Measurements from ENCODE around the gene EDAR. TPM values are rescaled to one million over a fixed set of nuclear protein-coding genes. Genes with fewer than 3 reads are reported as not detected.

Gene EDAR
- total RNA-seq, 1 donor from 2014 or later = not detected

DNA sequence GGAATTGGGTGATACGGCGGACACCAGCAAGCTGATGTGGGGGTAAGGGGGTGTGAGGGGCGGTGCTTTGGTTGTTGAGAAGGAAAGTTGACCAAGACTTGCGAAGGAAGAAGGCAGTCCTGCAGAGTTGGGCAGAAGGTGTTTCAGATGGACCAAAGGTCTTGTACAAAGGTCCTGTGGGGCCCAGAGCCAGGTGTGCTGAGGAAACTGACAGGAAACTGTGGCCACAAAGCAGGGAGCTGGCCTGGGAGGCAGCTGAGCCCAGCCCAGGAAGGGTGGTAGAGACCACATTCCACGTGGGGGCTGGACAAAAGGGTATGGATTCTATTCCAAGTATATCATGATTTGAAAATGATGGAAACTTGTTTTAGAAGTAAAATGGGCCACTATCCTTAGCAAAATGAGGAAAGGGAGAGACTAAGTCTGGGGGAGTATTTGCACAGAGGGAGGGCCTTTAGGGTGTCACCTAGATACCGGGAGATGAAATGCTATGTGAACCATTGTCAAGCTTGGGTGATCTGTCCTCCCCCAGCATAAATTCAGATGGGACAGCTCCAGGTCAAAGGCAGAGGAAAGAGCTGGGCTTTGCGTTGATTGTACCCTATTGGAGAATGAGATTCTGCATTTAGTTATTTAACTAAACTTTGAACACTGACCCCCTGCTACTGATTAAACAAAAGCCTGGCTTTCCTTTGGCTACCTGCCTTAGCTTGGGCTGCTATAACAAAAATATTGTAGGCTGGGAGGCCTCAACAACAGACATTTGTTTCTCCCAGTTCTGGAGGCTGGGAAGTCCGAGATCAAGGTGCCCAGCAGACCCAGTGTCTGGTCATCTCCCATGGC is 4.3 kb upstream of the EDAR start:
- Mint-ChIP-seq H3K27me3 (peaks cover 5% of the 10 kb centered on the region), H3K27ac (no peak overlapping the region), H3K4me3 (no peak overlapping the region), H3K36me3 (ENCODE audit: low read depth) (no peaks in the 10 kb centered on the region), H3K4me1 (no peaks in the 10 kb centered on the region), H3K9me3 (no peaks in the 10 kb centered on the region)
- ChIA-PET CTCF (no interaction called here), POLR2A (no interaction called here)
- TF ChIP-seq, protein P1, sequence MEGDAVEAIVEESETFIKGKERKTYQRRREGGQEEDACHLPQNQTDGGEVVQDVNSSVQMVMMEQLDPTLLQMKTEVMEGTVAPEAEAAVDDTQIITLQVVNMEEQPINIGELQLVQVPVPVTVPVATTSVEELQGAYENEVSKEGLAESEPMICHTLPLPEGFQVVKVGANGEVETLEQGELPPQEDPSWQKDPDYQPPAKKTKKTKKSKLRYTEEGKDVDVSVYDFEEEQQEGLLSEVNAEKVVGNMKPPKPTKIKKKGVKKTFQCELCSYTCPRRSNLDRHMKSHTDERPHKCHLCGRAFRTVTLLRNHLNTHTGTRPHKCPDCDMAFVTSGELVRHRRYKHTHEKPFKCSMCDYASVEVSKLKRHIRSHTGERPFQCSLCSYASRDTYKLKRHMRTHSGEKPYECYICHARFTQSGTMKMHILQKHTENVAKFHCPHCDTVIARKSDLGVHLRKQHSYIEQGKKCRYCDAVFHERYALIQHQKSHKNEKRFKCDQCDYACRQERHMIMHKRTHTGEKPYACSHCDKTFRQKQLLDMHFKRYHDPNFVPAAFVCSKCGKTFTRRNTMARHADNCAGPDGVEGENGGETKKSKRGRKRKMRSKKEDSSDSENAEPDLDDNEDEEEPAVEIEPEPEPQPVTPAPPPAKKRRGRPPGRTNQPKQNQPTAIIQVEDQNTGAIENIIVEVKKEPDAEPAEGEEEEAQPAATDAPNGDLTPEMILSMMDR (IDR thresholded peaks at IDR 0.05) = no peak
- DNase-seq (no peak), ATAC-seq (ENCODE audit: low read depth) (no peak)
- intact Hi-C loops (cut with micrococcal nuclease) = no loop called here

DNA sequence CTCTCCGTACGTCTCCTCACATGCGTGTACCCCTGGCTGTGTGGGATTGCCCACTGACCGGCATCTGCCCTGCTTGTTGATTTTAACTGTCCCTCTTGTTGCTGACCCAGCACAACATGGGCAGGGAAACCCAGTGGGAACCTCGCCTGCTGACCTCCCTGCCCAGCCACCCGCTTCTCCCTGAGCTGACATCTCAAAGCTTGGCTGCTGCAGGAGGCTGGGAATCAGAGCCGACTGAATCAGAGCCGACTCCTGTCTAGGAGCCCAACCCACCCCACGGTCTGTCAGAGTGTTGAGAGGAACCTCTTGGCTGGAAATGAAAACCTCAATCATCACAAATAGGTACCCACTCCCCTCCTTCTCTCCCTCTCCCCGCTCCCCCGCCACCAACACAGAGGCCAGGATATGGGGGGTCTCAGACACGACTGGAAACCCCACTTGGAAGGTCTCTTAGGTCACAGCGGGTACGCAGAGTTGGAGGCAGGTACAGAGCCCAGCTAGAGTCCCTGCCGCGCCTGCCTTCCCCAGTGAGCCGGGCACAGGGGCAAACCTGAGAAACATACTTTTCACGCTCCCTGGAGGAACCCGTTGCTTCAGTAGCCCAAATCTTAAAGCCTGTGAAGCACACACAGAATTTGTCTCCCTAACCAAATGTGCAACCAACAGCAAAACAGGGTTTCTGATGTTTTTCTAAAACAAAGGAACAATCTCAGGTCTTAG is 784 bp downstream of the EDAR start:
- no peaks in the 10 kb centered on the region for H3K36me3 Mint-ChIP-seq (ENCODE audit: low read depth)
- no peaks in the 10 kb centered on the region for H3K9me3 Mint-ChIP-seq
- TF ChIP-seq, protein P1 (IDR thresholded peaks at IDR 0.05) = no peak
- peaks cover 11% of the 10 kb centered on the region for H3K27me3 Mint-ChIP-seq
- intact Hi-C loops (cut with micrococcal nuclease) = loop anchor here (10.0 kb wide), 1 partner anchor 293 kb away; no protein-coding TSS in a partner anchor
- H3K27ac Mint-ChIP-seq = no peak overlapping the region
- H3K4me1 Mint-ChIP-seq = no peaks in the 10 kb centered on the region
- ATAC-seq (ENCODE audit: low read depth) = no peak
- DNase-seq = no peak
- ChIA-PET POLR2A (no interaction called here), CTCF (no interaction called here)
- H3K4me3 Mint-ChIP-seq = no peak overlapping the region

DNA sequence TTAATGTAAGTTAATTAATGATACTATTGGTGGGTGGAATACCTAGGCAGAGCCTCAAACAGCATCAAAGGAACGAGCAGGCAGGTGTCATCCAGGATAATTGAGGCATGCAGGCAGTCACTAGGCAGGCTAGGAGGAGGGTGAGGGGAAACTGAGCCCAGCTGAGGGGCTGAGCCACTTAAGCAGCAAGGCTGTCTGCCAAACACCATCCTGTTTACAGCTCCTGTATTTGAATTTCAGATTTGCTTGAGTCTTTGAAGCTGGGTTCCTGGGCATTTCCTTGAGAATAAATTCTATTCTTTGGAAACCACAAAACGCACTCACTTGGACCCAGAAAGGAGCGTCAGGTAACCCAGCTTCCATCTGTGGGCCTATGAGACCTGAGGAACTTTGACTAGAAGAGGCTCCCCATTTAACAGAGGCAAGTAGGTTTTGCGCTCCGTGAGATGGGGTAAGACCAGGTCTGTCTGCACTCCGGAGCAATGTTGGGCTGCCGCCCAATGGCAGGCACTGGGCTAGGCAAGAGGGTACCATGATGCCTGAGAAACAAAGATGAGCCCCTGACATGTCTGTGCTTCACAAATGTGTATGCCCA is 2.0 kb downstream of the EDAR start:
- POLR2A ChIA-PET = no interaction called here
- CTCF ChIA-PET = no interaction called here
- intact Hi-C loops (cut with micrococcal nuclease) = loop anchor here (10.0 kb wide), 1 partner anchor 292 kb away; no protein-coding TSS in a partner anchor

DNA sequence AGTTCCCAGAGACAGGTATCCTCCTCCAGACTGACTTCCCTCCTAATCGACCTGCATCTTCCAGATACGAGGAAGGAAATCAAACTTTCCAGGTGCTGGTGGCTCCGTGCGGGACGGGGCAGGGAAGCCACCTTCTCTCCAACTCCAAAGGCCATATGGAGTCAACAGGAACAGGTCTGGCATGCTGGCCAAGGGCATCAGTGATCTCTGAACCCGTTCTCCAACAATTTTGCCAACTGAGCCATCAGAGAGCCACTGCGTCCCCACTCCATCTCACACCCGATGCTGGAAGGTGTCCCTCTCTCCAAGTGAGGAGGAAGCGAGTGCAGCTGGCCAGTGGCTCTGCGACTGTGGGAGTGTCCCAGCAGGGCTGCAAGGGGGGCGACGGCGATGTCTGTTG is 5.4 kb downstream of the EDAR start:
- TF ChIP-seq, protein P1 (IDR thresholded peaks at IDR 0.05) = no peak
- no peak for DNase-seq
- no peak for ATAC-seq (ENCODE audit: low read depth)
- Mint-ChIP-seq H3K4me3 (no peak overlapping the region), H3K27me3 (peaks cover 8% of the 10 kb centered on the region), H3K36me3 (ENCODE audit: low read depth) (no peaks in the 10 kb centered on the region), H3K27ac (no peak overlapping the region), H3K4me1 (no peaks in the 10 kb centered on the region), H3K9me3 (no peaks in the 10 kb centered on the region)
- intact Hi-C loops (cut with micrococcal nuclease) = loop anchor here (10.0 kb wide), 1 partner anchor 289 kb away; no protein-coding TSS in a partner anchor
- ChIA-PET POLR2A (no interaction called here), CTCF (no interaction called here)

More for the DNA sequence above, 2.0 kb downstream of the EDAR start:
- no peak for ATAC-seq (ENCODE audit: low read depth)
- TF ChIP-seq, protein P1 (IDR thresholded peaks at IDR 0.05) = no peak
- no peak for DNase-seq
- Mint-ChIP-seq H3K4me1 (no peaks in the 10 kb centered on the region), H3K27ac (no peak overlapping the region), H3K27me3 (peaks cover 10% of the 10 kb centered on the region), H3K4me3 (no peak overlapping the region), H3K9me3 (no peaks in the 10 kb centered on the region), H3K36me3 (ENCODE audit: low read depth) (no peaks in the 10 kb centered on the region)

DNA sequence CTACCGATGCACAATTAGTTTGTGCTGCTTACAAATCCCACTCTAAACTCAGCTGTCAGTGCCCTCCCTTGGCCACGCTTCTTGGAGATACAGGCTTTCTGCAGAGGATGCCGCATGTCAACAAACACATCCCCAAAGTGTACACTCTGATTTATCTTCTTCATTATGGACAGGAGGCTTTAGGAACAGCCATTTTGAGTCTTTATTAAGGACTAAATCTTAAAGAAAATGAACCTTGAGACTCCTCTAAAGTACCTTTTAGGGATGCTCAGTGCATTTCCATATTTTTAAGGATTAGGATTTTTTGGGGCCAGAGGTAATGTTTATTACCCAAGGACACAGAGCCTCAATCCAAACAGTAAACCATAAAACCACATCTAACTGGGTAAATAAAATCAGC is 6.0 kb downstream of the EDAR start:
- CTCF ChIA-PET = no interaction called here
- H3K36me3 Mint-ChIP-seq (ENCODE audit: low read depth) = no peaks in the 10 kb centered on the region
- no peak for ATAC-seq (ENCODE audit: low read depth)
- DNase-seq = no peak
- intact Hi-C loops (cut with micrococcal nuclease) = loop anchor here (10.0 kb wide), 1 partner anchor 288 kb away; no protein-coding TSS in a partner anchor
- H3K9me3 Mint-ChIP-seq = no peaks in the 10 kb centered on the region
- peaks cover 7% of the 10 kb centered on the region for H3K27me3 Mint-ChIP-seq
- H3K4me3 Mint-ChIP-seq = no peak overlapping the region
- H3K4me1 Mint-ChIP-seq = no peaks in the 10 kb centered on the region
- H3K27ac Mint-ChIP-seq = no peak overlapping the region
- TF ChIP-seq, protein P1 (IDR thresholded peaks at IDR 0.05) = no peak
- POLR2A ChIA-PET = no interaction called here
